GM12891 (cell line): ENCODE measurements around the gene ID4. TPM values are rescaled to one million over a fixed set of nuclear protein-coding genes. Genes with fewer than 3 reads are reported as not detected.

ENCODE experiments used
- DNase-seq: peaks from one replicate; pipeline ENCODE4 v3.0.0; 2011; ENCODE audit warnings: low spot score; ENCODE audit not compliant: insufficient read length
- FAIRE-seq: peaks from 2 replicates; lab custom pipeline; 2011; peaks lifted over from hg19 to GRCh38; lab: Jason Lieb, UNC
- PAX5 ChIP-seq: IDR thresholded peaks from 2 replicates; pipeline ENCODE4 v1.6.1; 2011; ENCODE audit warnings: low read length, moderate library complexity, mild to moderate bottlenecking; ENCODE audit not compliant: insufficient read depth, severe bottlenecking
- POLR2A ChIP-seq: IDR thresholded peaks from 2 replicates; pipeline ENCODE4 v1.6.1; 2011; ENCODE audit warnings: low read depth, low read length, control low read depth
- POLR2AphosphoS5 ChIP-seq: IDR thresholded peaks from 2 replicates; pipeline ENCODE4 v1.6.1; 2011; ENCODE audit warnings: low read depth, low read length, control low read depth
- POU2F2 ChIP-seq: IDR thresholded peaks from 2 replicates; pipeline ENCODE4 v1.6.1; 2011; ENCODE audit warnings: low read depth, mild to moderate bottlenecking, control low read depth, low read length, moderate library complexity
- SPI1 ChIP-seq: IDR thresholded peaks from 2 replicates; pipeline ENCODE4 v1.6.1; 2011; ENCODE audit warnings: low read depth, low read length, control low read depth
- TAF1 ChIP-seq: IDR thresholded peaks from 2 replicates; pipeline ENCODE4 v1.6.1; 2011; ENCODE audit warnings: low read depth, low read length, control low read depth
- polyA plus RNA-seq: library from polyadenylated mRNA; unstranded; fragments of >200 nt; gene quantifications from one replicate; pipeline ENCODE4 v1.2.1, GENCODE V29; 2012; ENCODE audit warnings: low read depth, missing spikeins, inconsistent platforms; ENCODE audit not compliant: missing spikeins

Gene ID4
- not detected for polyA plus RNA-seq

GRCh38 chr6:19836799-19837510, at the start of gene ID4:
TSS of gene ID4 (plus strand) at chr6:19837370. CDS start at chr6:19837755, 385 bp downstream.
- TF ChIP-seq PAX5 (no peak), POLR2AphosphoS5 (no peak), TAF1 (no peak), POLR2A (no peak), POU2F2 (no peak), SPI1 (no peak)
- DNase-seq (no peak), FAIRE-seq (no peak)

- DNase-seq: no peak
- TF ChIP-seq POLR2A (no peak), POLR2AphosphoS5 (no peak), SPI1 (no peak), POU2F2 (no peak), PAX5 (no peak), TAF1 (no peak)
- FAIRE-seq: no peak
These were observed 48.5 kb upstream of the ID4 start for GRCh38 chr6:19788686-19789085.

- no peak for FAIRE-seq
- no peak for DNase-seq
- TF ChIP-seq PAX5 (no peak), POU2F2 (no peak), SPI1 (no peak), TAF1 (no peak), POLR2AphosphoS5 (no peak), POLR2A (no peak)
These were observed 47.9 kb upstream of the ID4 start for GRCh38 chr6:19789100-19789803.

- TF ChIP-seq TAF1 (no peak), POLR2AphosphoS5 (no peak), POU2F2 (no peak)
- DNase-seq: no peak
- FAIRE-seq: no peak
These were observed 45.9 kb upstream of the ID4 start for GRCh38 chr6:19791267-19791666.

GRCh38 chr6:19795211-19795610, 42.0 kb upstream of the ID4 start:
- DNase-seq: no peak
- TF ChIP-seq SPI1 (no peak), POLR2A (no peak), PAX5 (no peak), POLR2AphosphoS5 (no peak), TAF1 (no peak), POU2F2 (no peak)

GRCh38 chr6:19796452-19796851, 40.7 kb upstream of the ID4 start:
- TF ChIP-seq POU2F2: no peak
- no peak for TF ChIP-seq POLR2AphosphoS5
- FAIRE-seq: no peak
- no peak for DNase-seq

More at GRCh38 chr6:19795211-19795610, 42.0 kb upstream of the ID4 start:
- FAIRE-seq: no peak

GRCh38 chr6:19798362-19798761, 38.8 kb upstream of the ID4 start:
- DNase-seq (no peak), FAIRE-seq (no peak)
- no peak for TF ChIP-seq POLR2AphosphoS5
- TF ChIP-seq POU2F2: no peak
- TF ChIP-seq PAX5: no peak

GRCh38 chr6:19802656-19803055, 34.5 kb upstream of the ID4 start:
- TF ChIP-seq POLR2A: no peak
- TF ChIP-seq POU2F2: no peak
- no peak for TF ChIP-seq POLR2AphosphoS5
- TF ChIP-seq PAX5: no peak
- TF ChIP-seq TAF1: no peak
- TF ChIP-seq SPI1: no peak
- FAIRE-seq (no peak), DNase-seq (no peak)

- FAIRE-seq: no peak
- TF ChIP-seq POLR2A (no peak), TAF1 (no peak), PAX5 (no peak), POLR2AphosphoS5 (no peak), POU2F2 (no peak), SPI1 (no peak)
- no peak for DNase-seq
These were observed 33.6 kb upstream of the ID4 start for GRCh38 chr6:19803331-19804204.
